Osteocyte (in vitro differentiated cells): ENCODE measurements around the gene TRAPPC3L. TPM values are rescaled to one million over a fixed set of nuclear protein-coding genes. Genes with fewer than 3 reads are reported as not detected.
"Not testable (repeated sequence)": the region's sequence is repeated elsewhere in the genome, so short reads cannot be mapped to it uniquely, and the experiment has no call there.

Source experiments
- DNase-seq: peaks from one replicate; pipeline ENCODE4 v3.0.0; 2021; ENCODE audit warnings: mixed read lengths; ENCODE audit not compliant: unreplicated experiment; ENCODE audit errors: extremely low spot score
- H3K27ac Mint-ChIP-seq: one replicate; pipeline ENCODE4 v1.8.0; 2021; ENCODE audit warnings: mild to moderate bottlenecking, mixed read lengths; ENCODE audit not compliant: unreplicated experiment
- H3K27me3 Mint-ChIP-seq: one replicate; pipeline ENCODE4 v1.8.0; 2021; ENCODE audit warnings: mixed read lengths; ENCODE audit not compliant: unreplicated experiment
- H3K36me3 Mint-ChIP-seq: one replicate; pipeline ENCODE4 v1.8.0; 2021; ENCODE audit warnings: mixed read lengths; ENCODE audit not compliant: unreplicated experiment
- H3K4me1 Mint-ChIP-seq: one replicate; pipeline ENCODE4 v1.8.0; 2021; ENCODE audit warnings: mixed read lengths; ENCODE audit not compliant: unreplicated experiment
- H3K4me3 Mint-ChIP-seq: one replicate; pipeline ENCODE4 v1.8.0; 2021; ENCODE audit warnings: mild to moderate bottlenecking, moderate library complexity, mixed read lengths; ENCODE audit not compliant: unreplicated experiment
- H3K9me3 Mint-ChIP-seq: one replicate; pipeline ENCODE4 v1.8.0; 2021; ENCODE audit warnings: mixed read lengths; ENCODE audit not compliant: unreplicated experiment
- CTCF ChIP-seq: fragments of 200-600 bp; sonication (generic); IDR thresholded peaks from 2 replicates; pipeline ENCODE4 v1.5.0; 2021; ENCODE audit warnings: antibody characterized with exemption, mild to moderate bottlenecking, moderate library complexity
- total RNA-seq: library from RNA; stranded (reverse); gene quantifications from 2 replicates; pipeline ENCODE4 v1.2.1, GENCODE V29; 2021

Gene TRAPPC3L
- total RNA-seq, 1 donor from 2014 or later, result not detected

GRCh38 chr6:116500969-116501433 is 44.5 kb downstream of the TRAPPC3L start:
- DNase-seq, result no peak
- H3K9me3 Mint-ChIP-seq, result peaks cover 7% of the 10 kb centered on the region

GRCh38 chr6:116497113-116497676 is 48.3 kb downstream of the TRAPPC3L start:
- TF ChIP-seq CTCF, result no peak
- Mint-ChIP-seq H3K27me3 (no peaks in the 10 kb centered on the region), H3K36me3 (peaks cover 2% of the 10 kb centered on the region), H3K9me3 (peaks cover 9% of the 10 kb centered on the region), H3K27ac (no peak overlapping the region), H3K4me3 (no peak overlapping the region), H3K4me1 (peaks cover 2% of the 10 kb centered on the region)
- no peak for DNase-seq

More at GRCh38 chr6:116500969-116501433, 44.5 kb downstream of the TRAPPC3L start:
- TF ChIP-seq CTCF, result no peak
- Mint-ChIP-seq H3K4me3 (no peak overlapping the region), H3K27ac (no peak overlapping the region), H3K4me1 (peaks cover 2% of the 10 kb centered on the region), H3K36me3 (peaks cover 3% of the 10 kb centered on the region), H3K27me3 (no peaks in the 10 kb centered on the region)

GRCh38 chr6:116495161-116495560 is 50.3 kb downstream of the TRAPPC3L start:
- H3K4me1 Mint-ChIP-seq, H3K36me3 Mint-ChIP-seq, H3K4me3 Mint-ChIP-seq, DNase-seq, H3K27ac Mint-ChIP-seq, H3K27me3 Mint-ChIP-seq: not testable (repeated sequence)
- H3K9me3 Mint-ChIP-seq, result peaks cover 14% of the 10 kb centered on the region

DNA sequence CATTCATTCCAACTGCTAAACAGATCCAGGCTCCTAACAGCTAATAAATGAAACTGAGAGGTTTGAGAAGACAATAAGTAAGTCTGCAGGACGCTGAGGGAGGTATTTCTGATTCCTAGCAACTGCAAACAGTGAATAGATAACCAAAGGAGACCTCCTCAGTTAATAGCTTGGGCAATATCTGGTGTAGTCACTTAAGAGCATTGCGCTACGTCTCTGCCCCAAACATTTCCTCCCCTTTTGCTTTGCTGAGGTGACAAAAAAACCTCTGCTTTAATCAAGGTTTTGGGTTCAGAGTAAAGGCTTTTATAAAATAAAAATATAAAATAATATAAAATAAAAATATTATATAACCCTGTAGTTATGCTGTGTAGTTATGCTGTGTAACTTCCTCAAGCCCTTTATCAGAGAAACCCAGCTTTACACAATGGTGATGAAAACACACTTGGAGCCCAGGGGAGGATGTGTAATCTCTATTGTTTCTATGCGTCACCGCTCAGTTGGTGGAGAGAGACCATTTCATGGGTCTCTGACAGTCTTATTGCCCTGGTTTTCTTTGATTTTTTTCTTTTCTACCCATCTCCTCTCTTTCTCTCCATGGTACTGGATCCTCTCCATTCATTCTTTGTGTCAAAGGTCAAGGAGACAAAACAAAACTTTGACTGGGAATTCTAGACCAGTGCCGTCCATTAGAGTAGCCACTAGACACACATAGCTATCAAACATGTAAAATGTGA is 53.0 kb downstream of the TRAPPC3L start:
- Mint-ChIP-seq H3K27ac (no peak overlapping the region), H3K36me3 (peaks cover 2% of the 10 kb centered on the region), H3K4me3 (no peak overlapping the region), H3K9me3 (peaks cover 16% of the 10 kb centered on the region), H3K27me3 (peaks cover 2% of the 10 kb centered on the region), H3K4me1 (no peaks in the 10 kb centered on the region)
- DNase-seq, result no peak
- no peak for TF ChIP-seq CTCF

GRCh38 chr6:116491610-116492330 is 53.7 kb downstream of the TRAPPC3L start:
- no peaks in the 10 kb centered on the region for H3K4me1 Mint-ChIP-seq
- H3K4me3 Mint-ChIP-seq, result no peak overlapping the region
- H3K9me3 Mint-ChIP-seq, result peaks cover 16% of the 10 kb centered on the region
- no peak overlapping the region for H3K27ac Mint-ChIP-seq
- peaks cover 2% of the 10 kb centered on the region for H3K27me3 Mint-ChIP-seq
- no peak for DNase-seq
- peaks cover 2% of the 10 kb centered on the region for H3K36me3 Mint-ChIP-seq
- TF ChIP-seq CTCF, result no peak
